Body of pancreas (tissue), 4 donors: ENCODE measurements around the gene STOX1.

Source experiments
- POLR2A ChIP-seq, 3 donors: fragments of 450-650 bp; IDR thresholded peaks; one replicate each; pipeline ENCODE4 v1.6.1; 2016; ENCODE audit warnings: antibody characterized with exemption in 3 of 3, mild to moderate bottlenecking in 2 of 3
- TF ChIP-seq, protein P1 (sequence below), 7 experiments: fragments of 450-650 bp in 4 of 7; fragments of 200-600 bp in 3 of 7; sonication (generic) in 3 of 7; IDR thresholded peaks; one replicate each; pipeline ENCODE4 v1.5.1; 2016 to 2019; ENCODE audit warnings: antibody characterized with exemption in 7 of 7

DNA sequence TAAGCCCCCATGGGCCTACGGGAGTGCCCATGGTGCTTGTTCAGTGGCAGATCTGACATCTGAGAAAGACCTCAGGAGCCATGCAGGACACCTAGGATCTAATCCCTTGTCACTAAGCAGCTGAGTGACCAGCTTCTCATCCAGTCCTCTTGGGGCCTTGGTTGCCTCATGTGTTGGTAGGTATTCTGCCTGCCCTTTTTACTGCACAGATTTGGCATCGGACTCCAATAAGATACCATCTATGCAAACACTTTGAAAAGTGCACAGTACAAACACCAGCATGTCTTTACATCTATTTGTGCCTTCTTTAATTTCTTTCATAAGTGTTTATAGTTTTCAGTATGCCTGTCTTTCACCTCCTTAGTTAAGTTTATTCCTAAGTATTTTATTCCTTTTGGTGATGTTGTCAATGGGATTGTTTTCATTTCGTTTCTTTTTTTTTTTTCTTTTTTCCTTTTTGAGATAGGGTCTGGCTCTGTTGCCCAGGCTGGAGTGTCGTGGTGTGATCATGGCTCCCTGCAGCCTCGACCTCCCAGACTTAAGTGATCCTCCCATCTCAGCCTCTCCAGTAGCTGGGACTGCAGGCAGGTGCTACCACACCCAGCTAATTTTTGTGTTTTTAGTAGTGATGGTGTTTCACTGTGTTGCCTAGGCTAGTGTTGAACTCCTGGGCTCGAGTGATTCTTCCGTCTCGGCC, 10.4 kb downstream of the STOX1 start:
- TF ChIP-seq, protein P1, sequence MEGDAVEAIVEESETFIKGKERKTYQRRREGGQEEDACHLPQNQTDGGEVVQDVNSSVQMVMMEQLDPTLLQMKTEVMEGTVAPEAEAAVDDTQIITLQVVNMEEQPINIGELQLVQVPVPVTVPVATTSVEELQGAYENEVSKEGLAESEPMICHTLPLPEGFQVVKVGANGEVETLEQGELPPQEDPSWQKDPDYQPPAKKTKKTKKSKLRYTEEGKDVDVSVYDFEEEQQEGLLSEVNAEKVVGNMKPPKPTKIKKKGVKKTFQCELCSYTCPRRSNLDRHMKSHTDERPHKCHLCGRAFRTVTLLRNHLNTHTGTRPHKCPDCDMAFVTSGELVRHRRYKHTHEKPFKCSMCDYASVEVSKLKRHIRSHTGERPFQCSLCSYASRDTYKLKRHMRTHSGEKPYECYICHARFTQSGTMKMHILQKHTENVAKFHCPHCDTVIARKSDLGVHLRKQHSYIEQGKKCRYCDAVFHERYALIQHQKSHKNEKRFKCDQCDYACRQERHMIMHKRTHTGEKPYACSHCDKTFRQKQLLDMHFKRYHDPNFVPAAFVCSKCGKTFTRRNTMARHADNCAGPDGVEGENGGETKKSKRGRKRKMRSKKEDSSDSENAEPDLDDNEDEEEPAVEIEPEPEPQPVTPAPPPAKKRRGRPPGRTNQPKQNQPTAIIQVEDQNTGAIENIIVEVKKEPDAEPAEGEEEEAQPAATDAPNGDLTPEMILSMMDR (IDR thresholded peaks at IDR 0.05): no peak
- TF ChIP-seq POLR2A (IDR thresholded peaks at IDR 0.05): no peak
